Astrocyte of the cerebellum (primary cell): ENCODE data around the gene PDAP1.
"Not testable (repeated sequence)": the region's sequence is repeated elsewhere in the genome, so short reads cannot be mapped to it uniquely, and the experiment has no call there.

Source experiments
- DNase-seq: peaks from one replicate; pipeline ENCODE4 v3.0.0-alpha.2; 2011; ENCODE audit warnings: low read depth
- H3K4me3 ChIP-seq: 2 replicates; pipeline ENCODE4 v1.5.1; 2011; ENCODE audit warnings: mild to moderate bottlenecking, low read depth, low read length, moderate library complexity
- CTCF ChIP-seq: IDR thresholded peaks from 2 replicates; pipeline ENCODE4 v1.5.1; 2012; ENCODE audit warnings: low read length, low read depth, moderate library complexity, mild to moderate bottlenecking; ENCODE audit errors: missing control alignments
- in situ Hi-C: cut with HindIII; loops from 2 replicates; pipeline ENCODE4 v1.10.0; 2017; ENCODE audit warnings: low sequenced_read_pairs

The PDAP1 gene

GRCh38 chr7:99380823-99381663 is 27.4 kb downstream of the PDAP1 start:
- no peak for TF ChIP-seq CTCF
- in situ Hi-C loops = no loop called here

GRCh38 chr7:99380032-99380822 is 28.2 kb downstream of the PDAP1 start:
- H3K4me3 ChIP-seq = no peak overlapping the region
- no peak for DNase-seq
- in situ Hi-C loops = no loop called here
- TF ChIP-seq CTCF = no peak

More at GRCh38 chr7:99380823-99381663, 27.4 kb downstream of the PDAP1 start:
- H3K4me3 ChIP-seq = no peak overlapping the region
- DNase-seq = no peak

GRCh38 chr7:99379693-99380031 is 28.7 kb downstream of the PDAP1 start:
- DNase-seq, in situ Hi-C loops, H3K4me3 ChIP-seq: not testable (repeated sequence)

- H3K4me3 ChIP-seq = no peak overlapping the region
- peak; percentile 48 for DNase-seq
- no peak for TF ChIP-seq CTCF
- in situ Hi-C loops = no loop called here
Observed at GRCh38 chr7:99379043-99379577, 29.3 kb downstream of the PDAP1 start.

GRCh38 chr7:99375070-99375807 is 33.2 kb downstream of the PDAP1 start:
- TF ChIP-seq CTCF = no peak

GRCh38 chr7:99374111-99375064 is 34.0 kb downstream of the PDAP1 start, which contains the start of gene ARPC1B:
ARPC1B (plus strand) TSS chr7:99374730; CDS start chr7:99385715, 10,985 bp downstream.
- in situ Hi-C loops = no loop called here
- TF ChIP-seq CTCF = no peak
- peak within 1 kb of the TSS; percentile 66 for H3K4me3 ChIP-seq
- DNase-seq = no peak

More at GRCh38 chr7:99375070-99375807, 33.2 kb downstream of the PDAP1 start:
- no peak for DNase-seq
- H3K4me3 ChIP-seq = peak overlapping the region; percentile 66
- in situ Hi-C loops = no loop called here
